ENCODE results near the gene GLTP.

DNA sequence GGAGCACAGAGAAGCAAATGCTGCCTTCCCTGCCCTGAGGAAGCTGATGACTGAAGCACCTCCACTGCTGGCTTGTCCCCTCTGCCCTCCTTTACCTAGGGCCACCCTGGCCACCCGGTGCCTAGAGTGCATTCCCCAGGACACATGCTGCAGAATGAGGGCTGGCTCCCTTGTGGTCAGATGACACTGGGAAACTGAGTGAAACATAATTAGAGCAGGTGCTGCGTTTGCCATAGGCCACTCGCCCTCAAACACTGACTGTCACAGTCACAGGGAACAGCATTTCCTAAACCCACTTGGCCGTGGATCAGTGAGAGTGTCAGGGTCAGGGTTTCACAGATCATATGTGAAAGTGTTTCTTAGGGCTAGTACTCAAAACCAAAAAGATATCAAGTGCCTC is 35.7 kb upstream of the GLTP start:
- TF ChIP-seq CTCF (IDR thresholded peaks at IDR 0.05 in 4 of 5, conservative IDR thresholded peaks at IDR 0.05 in 1 of 5) = no peak
- no peak for TF ChIP-seq POLR2A (IDR thresholded peaks at IDR 0.05)
